ENCODE results near the gene CYP24A1.

CYP24A1 gene

GRCh38 chr20:54207053-54207742 is 33.4 kb upstream of the CYP24A1 start:
- peak overlapping the region; percentile 77 for H3K4me2 ChIP-seq (ENCODE audit: low read length)
- peak overlapping the region; percentile 90 for H3K4me3 ChIP-seq (ENCODE audit: low read length)
- no peaks in the 10 kb centered on the region; the same call in 1 of the 2 replicates for H3K36me3 ChIP-seq (ENCODE audit: control insufficient read depth, low read length)
- H3K79me2 ChIP-seq (ENCODE audit: control insufficient read depth, low read length), result peaks cover 43% of the 10 kb centered on the region
- TF ChIP-seq CTCF (IDR thresholded peaks at IDR 0.05; ENCODE audit: low read depth, low read length, poor library complexity, severe bottlenecking) (no peak), EZH2phosphoT487 (IDR thresholded peaks at IDR 0.05; ENCODE audit: borderline replicate concordance, low read length) (no peak)
- peaks cover 10% of the 10 kb centered on the region; the same call in 1 of the 2 replicates for H3K27me3 ChIP-seq (ENCODE audit: control insufficient read depth, low read length)
- no peaks in the 10 kb centered on the region for H4K20me1 ChIP-seq (ENCODE audit: control insufficient read depth, insufficient read depth, low read depth, low read length)
- no peaks in the 10 kb centered on the region for H3F3A ChIP-seq (ENCODE audit: control insufficient read depth, insufficient read depth)
- peaks cover 12% of the 10 kb centered on the region for H3K4me1 ChIP-seq (ENCODE audit: control insufficient read depth, low read length)
- no peaks in the 10 kb centered on the region for H3K9me2 ChIP-seq (replicated peaks; ENCODE audit: control insufficient read depth, low read length)
- H3K27ac ChIP-seq (ENCODE audit: low read depth, low read length), result no peak overlapping the region; the same call in 1 of the 2 replicates
- H3K9me3 ChIP-seq (ENCODE audit: control insufficient read depth, insufficient read depth, low read length), result no peaks in the 10 kb centered on the region

- H3K4me1 ChIP-seq (ENCODE audit: control insufficient read depth, low read length), result peaks cover 12% of the 10 kb centered on the region
- H3K4me3 ChIP-seq (ENCODE audit: low read length), result no peak overlapping the region
- no peaks in the 10 kb centered on the region for H4K20me1 ChIP-seq (ENCODE audit: control insufficient read depth, insufficient read depth, low read depth, low read length)
- H3K4me2 ChIP-seq (ENCODE audit: low read length), result no peak overlapping the region
- H3K27me3 ChIP-seq (ENCODE audit: control insufficient read depth, low read length), result peaks cover 10% of the 10 kb centered on the region; the same call in 1 of the 2 replicates
- H3K79me2 ChIP-seq (ENCODE audit: control insufficient read depth, low read length), result peaks cover 28% of the 10 kb centered on the region
- H3K9me2 ChIP-seq (replicated peaks; ENCODE audit: control insufficient read depth, low read length), result no peaks in the 10 kb centered on the region
- H3K27ac ChIP-seq (ENCODE audit: low read depth, low read length), result no peak overlapping the region
- no peak for TF ChIP-seq CTCF (IDR thresholded peaks at IDR 0.05; ENCODE audit: low read depth, low read length, poor library complexity, severe bottlenecking)
- no peak for TF ChIP-seq EZH2phosphoT487 (IDR thresholded peaks at IDR 0.05; ENCODE audit: borderline replicate concordance, low read length)
- H3K9me3 ChIP-seq (ENCODE audit: control insufficient read depth, insufficient read depth, low read length), result no peaks in the 10 kb centered on the region
- H3K36me3 ChIP-seq (ENCODE audit: control insufficient read depth, low read length), result no peaks in the 10 kb centered on the region; the same call in 1 of the 2 replicates
- H3F3A ChIP-seq (ENCODE audit: control insufficient read depth, insufficient read depth), result no peaks in the 10 kb centered on the region
Measured at GRCh38 chr20:54205450-54205849, 31.7 kb upstream of the CYP24A1 start.

GRCh38 chr20:54204481-54204880 is 30.7 kb upstream of the CYP24A1 start:
- H3F3A ChIP-seq (ENCODE audit: control insufficient read depth, insufficient read depth), result no peaks in the 10 kb centered on the region
- H3K79me2 ChIP-seq (ENCODE audit: control insufficient read depth, low read length), result peaks cover 18% of the 10 kb centered on the region
- H3K36me3 ChIP-seq (ENCODE audit: control insufficient read depth, low read length), result no peaks in the 10 kb centered on the region; the same call in 1 of the 2 replicates
- no peak overlapping the region for H3K4me3 ChIP-seq (ENCODE audit: low read length)
- no peak overlapping the region for H3K27ac ChIP-seq (ENCODE audit: low read depth, low read length)
- H3K9me3 ChIP-seq (ENCODE audit: control insufficient read depth, insufficient read depth, low read length), result no peaks in the 10 kb centered on the region
- peaks cover 15% of the 10 kb centered on the region; the same call in 1 of the 2 replicates for H3K27me3 ChIP-seq (ENCODE audit: control insufficient read depth, low read length)
- no peaks in the 10 kb centered on the region for H4K20me1 ChIP-seq (ENCODE audit: control insufficient read depth, insufficient read depth, low read depth, low read length)
- H3K9me2 ChIP-seq (replicated peaks; ENCODE audit: control insufficient read depth, low read length), result no peaks in the 10 kb centered on the region
- TF ChIP-seq CTCF (IDR thresholded peaks at IDR 0.05; ENCODE audit: low read depth, low read length, poor library complexity, severe bottlenecking) (no peak), EZH2phosphoT487 (IDR thresholded peaks at IDR 0.05; ENCODE audit: borderline replicate concordance, low read length) (no peak)
- peaks cover 9% of the 10 kb centered on the region for H3K4me1 ChIP-seq (ENCODE audit: control insufficient read depth, low read length)
- H3K4me2 ChIP-seq (ENCODE audit: low read length), result no peak overlapping the region
